Lung (tissue), 12 donors: ENCODE data around the gene BTD. TPM values are rescaled to one million over a fixed set of nuclear protein-coding genes. Genes with fewer than 3 reads are reported as not detected.
"Not testable (repeated sequence)": the region's sequence is repeated elsewhere in the genome, so short reads cannot be mapped to it uniquely, and the experiment has no call there.

Experiments
- ATAC-seq: fragments of 200-7000 bp; cut with Tn5 transposase; one replicate; pipeline ENCODE4 v1.9.1; 2020; ENCODE audit warnings: moderate number of reproducible peaks; ENCODE audit not compliant: insufficient read depth, low FRiP score
- DNase-seq, 3 donors: peaks; one replicate each; pipeline ENCODE4 v3.0.0-alpha.2; 2013 to 2017
- H3K27ac ChIP-seq, 2 donors: one replicate each; pipeline ENCODE4 v1.5.1; 2013; ENCODE audit warnings: mild to moderate bottlenecking in 2 of 2, moderate library complexity in 2 of 2, control low read depth in 1 of 2, inconsistent platforms in 1 of 2, low read depth in 1 of 2, low read length in 1 of 2
- H3K27me3 ChIP-seq, 3 donors: one replicate each; pipeline ENCODE4 v1.5.1; 2013; ENCODE audit warnings: low read length in 2 of 3; ENCODE audit not compliant: control insufficient read depth in 3 of 3, insufficient read depth in 3 of 3
- H3K36me3 ChIP-seq, 4 donors: one replicate each; pipeline ENCODE4 v1.5.1; 2013; ENCODE audit warnings: low read length in 4 of 4, mild to moderate bottlenecking in 1 of 4, moderate library complexity in 1 of 4; ENCODE audit not compliant: control insufficient read depth in 4 of 4, insufficient read depth in 4 of 4
- H3K4me1 ChIP-seq, 5 donors: one replicate each; pipeline ENCODE4 v1.5.1; 2013; ENCODE audit warnings: low read length in 5 of 5, mild to moderate bottlenecking in 2 of 5, moderate library complexity in 1 of 5; ENCODE audit not compliant: control insufficient read depth in 5 of 5, insufficient read depth in 5 of 5
- H3K4me3 ChIP-seq: one replicate; pipeline ENCODE4 v1.5.1; 2013; ENCODE audit warnings: mild to moderate bottlenecking, control low read depth, moderate library complexity
- H3K9ac ChIP-seq, 2 donors: one replicate each; pipeline ENCODE4 v1.5.1; 2013; ENCODE audit warnings: low read length in 2 of 2, control low read depth in 1 of 2; ENCODE audit not compliant: insufficient read depth in 1 of 2
- H3K9me3 ChIP-seq, 4 donors: one replicate each; pipeline ENCODE4 v1.5.1; 2013; ENCODE audit warnings: low read length in 3 of 4, mild to moderate bottlenecking in 1 of 4, moderate library complexity in 1 of 4; ENCODE audit not compliant: control insufficient read depth in 4 of 4, insufficient read depth in 3 of 4
- WGBS, 2 donors: extraction: QIAGEN DNeasy Blood & Tissue Kit; methylation state at CpG; one replicate each; pipeline ENCODE4 v1.1.7; 2013; 5-methylcytosine and 5-hydroxymethylcytosine counted together
- polyA plus RNA-seq, 2 donors: library from polyadenylated mRNA; stranded (reverse); fragments of 200-250 nt; gene quantifications; one replicate each; pipeline ENCODE4 v1.2.1, GENCODE V29; 2013
- total RNA-seq, 2 donors: library from RNA; depleted of rRNA in 1 of 2; stranded (reverse); fragments of >200 nt in 1 of 2; gene quantifications; one replicate each; pipeline ENCODE4 v1.2.1, GENCODE V29; 2014 to 2021
- TF ChIP-seq, protein P1 (sequence below): IDR thresholded peaks from 2 replicates; pipeline ENCODE4 v1.5.1; 2012; ENCODE audit warnings: mild to moderate bottlenecking; ENCODE audit errors: control extremely low read depth, extremely low read depth
- donor health status: control.
- donor health status: control.
- donor health status: Bipolar disorder and iron deficiency.
- donor health status: healthy.
- donor health status: DM: yes; HTN: yes; CAD: no.

Gene BTD
- total and polyA plus RNA-seq, 4 donors = 14.9 to 35.5 (median 18.7) TPM

DNA sequence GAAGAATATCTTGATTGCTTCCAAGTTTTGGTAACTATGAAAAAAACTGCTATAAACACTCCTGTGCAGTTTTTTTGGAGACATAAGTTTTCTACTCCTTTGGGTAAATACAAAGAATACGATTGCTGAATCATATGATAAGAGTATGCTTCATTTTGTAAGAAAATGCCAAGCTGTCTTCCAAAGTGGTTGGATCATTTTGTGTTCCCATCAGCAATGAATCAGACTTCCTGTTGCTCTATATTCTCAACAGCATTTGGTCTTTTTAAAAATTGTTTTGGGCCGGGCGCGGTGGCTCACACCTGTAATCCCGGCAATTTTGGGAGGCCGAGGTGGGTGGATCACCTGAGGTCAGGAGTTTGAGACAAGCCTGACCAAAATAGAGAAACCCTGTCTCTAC is 14.5 kb downstream of the BTD start:
- WGBS, 2 donors = 93 to 94% methylated on average over 6 of the region's 6 CpGs

DNA sequence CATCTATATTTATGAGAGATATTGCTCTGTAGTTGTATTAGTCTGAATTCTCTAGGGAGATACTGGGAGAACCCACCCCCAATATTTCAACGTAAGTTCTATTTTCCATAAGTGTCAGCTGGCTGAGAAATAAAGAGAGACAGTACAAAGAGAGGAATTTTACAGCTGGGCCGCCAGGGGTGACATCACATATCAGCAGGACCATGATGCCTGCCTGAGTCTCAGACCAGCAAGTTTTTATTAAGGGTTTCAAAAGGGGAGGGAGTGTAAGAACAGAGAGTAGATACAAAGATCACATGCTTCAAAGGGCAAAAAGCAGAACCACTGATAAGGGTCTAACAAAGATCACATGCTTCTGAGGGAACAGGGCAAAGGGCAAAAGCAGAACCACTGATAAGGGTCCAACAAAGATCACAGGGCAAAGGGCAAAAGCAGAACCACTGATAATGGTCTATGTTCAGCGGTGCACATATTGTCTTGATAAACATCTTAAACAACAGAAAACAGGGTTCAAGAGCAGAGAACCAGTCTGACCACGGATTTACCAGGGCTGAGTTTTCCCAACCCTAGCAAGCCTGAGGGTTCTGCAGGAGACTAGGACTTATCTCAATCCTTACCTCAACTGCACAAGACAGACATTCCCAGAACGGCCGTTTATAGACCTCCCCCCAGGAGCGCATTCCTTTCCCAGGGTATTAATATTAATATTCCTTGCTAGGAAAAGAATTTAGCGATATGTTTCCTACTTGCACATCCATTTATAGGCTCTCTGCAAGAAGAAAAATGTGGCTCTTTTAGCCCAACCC is 18.3 kb downstream of the BTD start:
- not testable (repeated sequence) for H3K27ac ChIP-seq, H3K9ac ChIP-seq, H3K4me3 ChIP-seq, ATAC-seq, H3K36me3 ChIP-seq, H3K9me3 ChIP-seq, DNase-seq, H3K27me3 ChIP-seq, H3K4me1 ChIP-seq
- 92 to 94% methylated on average over 8 of the region's 8 CpGs for WGBS, 2 donors

More for the DNA sequence above, 14.5 kb downstream of the BTD start:
- Histone ChIP-seq H3K9me3 (peaks cover 0 to 2% (median 1%) of the 10 kb centered on the region in 4 donors), H3K9ac (no peak overlapping the region), H3K4me1 (no peaks in the 10 kb centered on the region), H3K36me3 (no peaks in the 10 kb centered on the region), H3K27me3 (no peaks in the 10 kb centered on the region), H3K4me3 (no peak overlapping the region), H3K27ac (no peak overlapping the region)
- TF ChIP-seq, protein P1, sequence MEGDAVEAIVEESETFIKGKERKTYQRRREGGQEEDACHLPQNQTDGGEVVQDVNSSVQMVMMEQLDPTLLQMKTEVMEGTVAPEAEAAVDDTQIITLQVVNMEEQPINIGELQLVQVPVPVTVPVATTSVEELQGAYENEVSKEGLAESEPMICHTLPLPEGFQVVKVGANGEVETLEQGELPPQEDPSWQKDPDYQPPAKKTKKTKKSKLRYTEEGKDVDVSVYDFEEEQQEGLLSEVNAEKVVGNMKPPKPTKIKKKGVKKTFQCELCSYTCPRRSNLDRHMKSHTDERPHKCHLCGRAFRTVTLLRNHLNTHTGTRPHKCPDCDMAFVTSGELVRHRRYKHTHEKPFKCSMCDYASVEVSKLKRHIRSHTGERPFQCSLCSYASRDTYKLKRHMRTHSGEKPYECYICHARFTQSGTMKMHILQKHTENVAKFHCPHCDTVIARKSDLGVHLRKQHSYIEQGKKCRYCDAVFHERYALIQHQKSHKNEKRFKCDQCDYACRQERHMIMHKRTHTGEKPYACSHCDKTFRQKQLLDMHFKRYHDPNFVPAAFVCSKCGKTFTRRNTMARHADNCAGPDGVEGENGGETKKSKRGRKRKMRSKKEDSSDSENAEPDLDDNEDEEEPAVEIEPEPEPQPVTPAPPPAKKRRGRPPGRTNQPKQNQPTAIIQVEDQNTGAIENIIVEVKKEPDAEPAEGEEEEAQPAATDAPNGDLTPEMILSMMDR = no peak
- ATAC-seq (no peak), DNase-seq (no peak)

DNA sequence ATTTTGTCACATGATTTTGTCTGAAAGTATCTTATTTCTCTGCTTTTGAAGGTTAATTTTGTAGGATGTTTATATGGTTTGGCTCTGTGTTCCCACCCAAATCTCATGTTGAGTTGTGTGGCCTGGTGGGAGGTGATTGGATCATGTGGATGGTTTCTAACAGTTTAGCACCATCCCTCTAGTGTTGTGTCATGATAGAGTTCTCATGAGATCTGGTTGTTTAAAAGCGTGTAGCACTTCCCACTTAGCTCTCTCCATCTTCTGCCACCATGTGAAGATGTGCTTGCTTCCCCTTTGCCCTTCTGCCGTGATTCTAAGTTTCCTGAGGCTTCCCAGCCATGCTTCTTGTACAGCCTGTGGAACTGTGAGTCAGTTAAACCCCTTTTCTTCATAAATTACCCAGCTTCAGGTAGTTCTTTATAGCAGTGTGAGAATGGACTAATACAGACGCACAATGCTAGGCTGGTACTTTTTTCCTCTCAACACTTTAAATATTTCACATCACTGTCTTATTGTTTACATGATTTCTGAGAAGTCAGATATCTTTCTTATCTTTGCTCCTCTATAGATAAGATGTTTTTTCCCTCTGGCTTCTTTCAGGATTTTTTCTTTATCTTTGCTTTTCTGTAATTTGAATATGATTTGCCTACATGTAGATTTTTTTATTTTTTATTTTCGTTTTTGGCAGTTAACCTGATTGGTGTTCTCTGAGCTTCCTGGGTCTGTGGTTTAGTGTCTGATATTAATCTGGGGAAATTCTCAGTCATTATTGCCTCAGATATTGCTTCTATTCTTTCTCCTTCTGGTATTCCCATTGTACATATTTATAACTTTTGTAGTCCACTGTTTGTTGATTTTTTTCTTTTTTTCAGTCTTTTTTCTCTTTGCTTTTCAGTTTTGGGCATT is 22.2 kb downstream of the BTD start:
- ATAC-seq = no peak
- TF ChIP-seq, protein P1 = no peak
- no peak overlapping the region for H3K9ac ChIP-seq
- H3K4me1 ChIP-seq = peaks cover 0 to 3% (median 0%) of the 10 kb centered on the region in 5 donors
- DNase-seq = no peak
- no peak overlapping the region for H3K4me3 ChIP-seq
- H3K27ac ChIP-seq = no peak overlapping the region
- WGBS, 2 donors = 70 to 74% methylated on average over 4 of the region's 4 CpGs
- peaks cover 0 to 1% (median 0%) of the 10 kb centered on the region in 4 donors for H3K36me3 ChIP-seq
- no peaks in the 10 kb centered on the region for H3K27me3 ChIP-seq
- peaks cover 0 to 2% (median 1%) of the 10 kb centered on the region in 4 donors for H3K9me3 ChIP-seq

DNA sequence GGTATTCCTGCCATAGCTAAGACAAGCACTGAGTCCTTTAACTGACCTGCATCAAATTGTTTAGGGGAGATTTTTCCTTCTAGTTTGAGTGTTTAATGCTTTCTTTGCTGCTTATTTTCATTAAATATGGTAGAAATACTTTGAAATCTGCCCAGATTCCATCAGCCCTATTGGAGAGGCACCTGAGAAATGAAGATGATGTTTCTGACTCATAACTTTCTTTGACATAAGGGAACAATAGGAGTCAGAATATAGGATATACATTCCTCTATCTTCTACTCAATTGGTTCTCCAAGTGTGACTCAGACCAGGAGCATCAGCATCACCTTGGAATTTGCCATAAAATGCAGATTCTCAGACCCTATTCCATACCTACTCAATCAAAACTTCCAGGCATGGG is 27.4 kb downstream of the BTD start:
- TF ChIP-seq, protein P1 = no peak
- Histone ChIP-seq H3K4me1 (peaks cover 0 to 28% (median 2%) of the 10 kb centered on the region in 5 donors), H3K9ac (no peak overlapping the region), H3K36me3 (peaks cover 0 to 1% (median 0%) of the 10 kb centered on the region in 4 donors), H3K27ac (no peak overlapping the region), H3K4me3 (no peak overlapping the region), H3K9me3 (no peaks in the 10 kb centered on the region), H3K27me3 (no peaks in the 10 kb centered on the region)
- DNase-seq (no peak), ATAC-seq (no peak)
